Measurements from ENCODE around the gene GXYLT2.
"Not testable (repeated sequence)": the region's sequence is repeated elsewhere in the genome, so short reads cannot be mapped to it uniquely, and the experiment has no call there.

GXYLT2 gene

DNA sequence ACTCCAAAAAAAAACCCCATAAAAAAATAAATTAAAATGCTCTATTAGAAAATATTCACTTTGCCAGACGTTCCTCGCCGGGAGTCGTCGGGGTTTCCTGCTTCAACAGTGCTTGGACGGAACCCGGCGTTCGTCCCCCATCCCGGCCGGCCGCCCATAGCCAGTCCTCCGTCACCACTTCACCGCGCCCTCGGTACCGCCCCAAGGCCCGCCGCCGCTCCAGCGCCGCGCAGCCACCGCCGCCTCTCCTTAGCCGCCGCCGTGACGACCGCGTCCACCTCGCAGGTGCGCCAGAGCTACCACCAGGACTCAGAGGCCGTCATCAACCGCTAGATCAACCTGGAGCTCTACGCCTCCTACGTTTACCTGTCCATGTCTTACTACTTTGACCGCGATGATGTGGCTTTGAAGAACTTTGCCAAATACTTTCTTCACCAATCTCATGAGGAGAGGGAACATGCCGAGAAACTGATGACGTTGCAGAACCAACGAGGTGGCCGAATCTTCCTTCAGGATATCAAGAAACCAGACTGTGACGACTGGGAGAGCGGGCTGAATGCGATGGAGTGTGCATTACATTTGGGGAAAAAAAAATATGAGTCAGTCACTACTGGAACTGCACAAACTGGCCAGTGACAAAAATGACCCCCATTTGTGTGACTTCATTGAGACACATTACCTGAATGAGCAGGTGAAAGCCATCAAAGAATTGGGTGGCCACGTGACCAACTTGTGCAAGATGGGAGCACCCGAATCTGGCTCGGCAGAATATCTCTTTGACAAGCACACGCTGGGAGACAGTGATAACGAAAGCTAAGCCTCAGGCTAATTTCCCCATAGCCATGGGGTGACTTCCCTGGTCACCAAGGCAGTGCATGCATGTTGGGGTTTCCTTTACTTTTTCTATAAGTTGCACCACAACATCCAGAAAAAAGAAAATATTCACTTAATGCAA, 41.2 kb downstream of the GXYLT2 start:
- not testable (repeated sequence) for DNase-seq (ENCODE audit: insufficient read length, low spot score); FAIRE-seq

DNA sequence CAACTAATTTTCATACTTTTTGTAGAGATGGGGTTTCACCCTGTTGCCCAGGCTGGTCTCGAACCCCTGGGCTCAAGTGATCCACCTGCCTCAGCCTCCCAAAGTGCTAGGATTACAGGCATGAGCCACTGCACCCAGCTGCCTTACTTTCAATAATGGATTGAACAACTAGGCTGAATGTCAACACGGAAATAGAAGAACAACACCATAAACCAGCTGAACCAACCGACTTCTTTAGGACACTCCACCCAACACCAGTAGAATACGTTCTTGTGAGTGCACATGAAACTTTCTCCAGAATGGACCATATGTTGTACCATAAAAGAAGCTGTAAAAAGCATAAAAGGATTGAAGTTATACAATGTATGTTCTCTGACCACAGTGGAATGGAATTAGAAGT, 42.9 kb downstream of the GXYLT2 start:
- FAIRE-seq = no peak
- no peak for DNase-seq (ENCODE audit: insufficient read length, low spot score)

DNA sequence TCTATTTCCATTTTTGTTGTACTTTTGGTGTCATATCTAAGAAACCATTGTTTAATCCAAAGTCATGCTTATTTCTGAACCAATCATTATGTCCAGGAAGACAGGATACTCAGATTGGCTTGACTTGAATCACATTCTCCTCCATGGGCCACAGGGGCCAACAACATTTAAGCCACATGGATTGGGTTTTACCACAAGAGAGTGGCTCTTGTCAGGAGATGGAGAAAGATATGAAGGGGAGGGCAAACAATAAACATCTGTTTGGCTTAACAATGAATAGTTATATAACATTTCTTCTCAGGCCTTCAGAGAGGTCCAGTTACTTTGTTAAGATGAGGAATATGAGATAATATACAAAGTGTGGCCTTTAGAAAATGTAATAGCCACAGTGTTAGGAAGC, 44.6 kb downstream of the GXYLT2 start:
- FAIRE-seq (no peak), DNase-seq (ENCODE audit: insufficient read length, low spot score) (no peak)

DNA sequence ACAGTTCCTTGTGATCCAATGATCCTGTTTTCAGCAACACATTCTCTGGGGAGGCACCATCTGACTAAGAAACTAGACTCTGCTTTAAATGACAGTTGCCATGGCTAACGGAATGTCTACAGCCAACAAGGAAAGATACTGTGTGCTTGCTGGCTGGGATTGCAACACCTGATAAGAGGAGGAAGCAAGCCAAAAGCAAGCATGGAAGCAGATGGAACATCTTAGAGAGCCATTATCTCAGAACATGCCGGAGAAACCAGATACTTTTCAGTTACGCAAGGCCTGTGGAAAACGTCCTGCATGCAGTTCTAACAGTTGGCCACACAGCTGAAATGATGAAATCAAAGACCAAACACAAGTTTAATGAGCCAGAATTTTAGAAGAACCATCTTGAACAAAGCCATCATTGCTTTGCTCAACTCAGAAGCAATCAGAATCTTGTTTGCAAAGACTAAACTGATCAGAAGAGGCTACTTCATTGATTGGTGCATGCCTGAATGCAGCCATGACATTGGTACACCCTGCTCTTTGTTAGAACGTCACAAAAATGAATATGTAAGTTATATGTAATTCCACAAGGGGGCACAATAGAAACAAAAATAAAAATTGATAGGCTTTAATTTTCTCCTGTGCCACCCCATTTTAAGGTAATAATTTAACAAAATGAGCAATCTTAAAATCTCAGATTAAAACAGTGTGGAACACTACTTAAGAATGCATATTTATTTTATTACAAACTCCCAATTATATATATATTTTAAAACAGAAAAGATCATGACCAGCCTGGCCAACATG, 50.8 kb downstream of the GXYLT2 start:
- DNase-seq (ENCODE audit: insufficient read length, low spot score) (peak; percentile 30), FAIRE-seq (no peak)

DNA sequence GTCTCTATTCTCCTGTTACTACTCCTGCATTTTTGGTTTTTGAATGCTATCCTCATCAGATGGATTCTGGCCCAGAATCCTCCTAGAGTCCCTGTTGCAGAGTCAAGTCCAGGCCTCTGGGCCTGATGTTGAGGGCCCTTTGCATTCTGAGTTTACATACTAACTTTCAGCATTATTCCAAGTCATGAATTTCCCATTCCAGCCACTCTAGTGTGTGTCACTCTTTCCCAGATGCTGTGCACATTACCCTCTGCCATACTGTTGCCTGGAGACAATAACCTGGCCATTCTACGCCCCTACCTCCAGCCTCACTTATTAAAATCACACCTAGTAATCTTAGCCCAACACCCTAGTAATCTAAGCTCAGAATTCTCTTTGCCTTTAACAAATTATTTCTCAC, 53.4 kb downstream of the GXYLT2 start:
- FAIRE-seq = no peak

DNA sequence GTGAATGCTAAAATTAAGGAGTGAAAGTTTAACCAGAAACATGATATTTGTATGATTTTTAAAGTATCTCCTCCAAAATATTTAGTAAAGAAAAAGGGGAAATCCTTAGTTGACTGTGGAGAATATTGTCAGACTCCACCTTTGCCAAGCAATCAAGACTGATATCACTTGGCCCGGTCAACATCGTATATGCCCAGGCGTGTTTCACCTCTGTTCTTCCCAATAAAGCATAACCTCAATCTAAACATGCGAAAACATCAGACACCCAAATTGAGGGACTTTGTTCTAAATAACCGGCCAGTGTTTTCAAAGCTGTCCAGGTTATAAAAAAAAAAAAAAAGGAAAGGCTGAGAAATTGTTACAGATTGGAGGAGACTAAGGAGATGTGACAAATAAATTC, 54.6 kb downstream of the GXYLT2 start:
- FAIRE-seq = no peak

More for the DNA sequence above, 53.4 kb downstream of the GXYLT2 start:
- no peak for DNase-seq (ENCODE audit: insufficient read length, low spot score)

DNA sequence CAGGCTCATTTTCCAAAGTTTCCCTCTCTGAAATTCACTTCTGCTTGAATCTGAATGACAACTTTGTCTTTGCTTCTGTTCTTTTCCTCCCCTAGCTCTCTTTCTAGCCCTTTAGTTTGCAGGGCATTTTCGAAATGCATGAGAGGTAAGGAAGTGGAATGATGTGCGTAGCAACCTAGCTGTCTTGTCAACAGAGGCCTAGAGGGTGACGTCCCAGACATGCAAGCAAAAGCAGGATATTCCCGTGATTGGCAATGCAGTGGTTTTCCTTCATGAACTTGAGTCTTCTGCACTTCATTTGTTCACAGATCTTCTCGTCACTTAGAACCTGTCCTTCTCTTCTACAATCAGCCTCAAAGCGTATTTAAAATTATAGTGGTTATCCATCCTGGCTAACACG, 56.9 kb downstream of the GXYLT2 start:
- DNase-seq (ENCODE audit: insufficient read length, low spot score) (no peak), FAIRE-seq (no peak)

More for the DNA sequence above, 54.6 kb downstream of the GXYLT2 start:
- DNase-seq (ENCODE audit: insufficient read length, low spot score) = no peak

DNA sequence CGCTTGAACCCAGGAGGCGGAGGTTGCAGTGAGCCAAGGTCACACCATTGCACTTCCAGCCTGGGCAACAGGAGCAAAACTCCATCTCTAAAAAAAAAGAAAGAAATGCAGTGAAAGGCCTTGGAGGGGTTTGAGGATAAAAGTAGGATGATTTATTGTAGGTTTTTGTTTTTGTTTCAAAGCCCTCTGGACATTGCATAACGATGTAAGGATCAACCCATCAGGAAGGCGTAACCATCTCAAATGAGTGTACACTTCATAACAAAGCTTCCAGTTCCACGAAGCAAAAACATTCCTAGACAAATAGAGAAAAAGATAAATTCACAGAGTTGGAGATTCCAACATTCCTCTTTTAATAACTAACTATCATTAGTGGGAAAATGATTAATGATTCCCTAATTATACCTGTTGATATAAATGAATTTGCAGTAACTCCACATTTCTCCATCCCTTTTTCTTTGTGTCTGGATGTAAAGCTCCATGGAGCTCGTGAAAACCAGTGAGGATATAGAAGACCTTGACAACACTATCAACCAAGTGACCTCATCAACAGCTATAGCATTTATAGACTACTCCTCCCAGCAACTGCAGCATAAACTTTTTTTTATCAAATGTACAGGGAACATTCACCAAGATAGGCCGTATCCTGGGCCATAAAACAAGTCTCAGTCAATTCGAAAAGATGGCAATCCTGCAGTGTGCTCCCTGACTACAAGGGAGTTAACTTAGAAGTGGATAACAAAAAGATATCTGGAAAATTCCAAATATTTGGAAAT, 60.1 kb downstream of the GXYLT2 start:
- FAIRE-seq (no peak), DNase-seq (ENCODE audit: insufficient read length, low spot score) (no peak)

DNA sequence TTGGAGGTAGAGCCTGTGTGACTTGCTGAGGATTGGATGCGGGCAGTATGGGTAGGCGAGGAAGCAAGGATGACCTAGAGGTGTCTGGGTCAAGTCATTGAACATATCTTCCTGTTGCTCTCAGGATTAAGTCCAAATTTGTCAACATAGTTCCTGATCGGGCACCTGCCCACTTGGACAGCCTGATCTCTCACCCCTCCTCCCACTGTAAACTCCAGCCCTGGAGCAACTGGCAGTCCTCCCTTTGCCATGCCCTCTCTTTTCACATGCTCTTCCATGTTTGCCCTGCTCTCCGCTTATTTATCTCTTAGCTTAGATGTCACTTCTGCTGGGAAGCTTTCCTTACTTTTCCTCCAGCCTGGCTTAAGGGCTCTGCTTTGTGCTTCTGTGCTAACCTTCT, 61.2 kb downstream of the GXYLT2 start:
- no peak for DNase-seq (ENCODE audit: insufficient read length, low spot score)
- no peak for FAIRE-seq

DNA sequence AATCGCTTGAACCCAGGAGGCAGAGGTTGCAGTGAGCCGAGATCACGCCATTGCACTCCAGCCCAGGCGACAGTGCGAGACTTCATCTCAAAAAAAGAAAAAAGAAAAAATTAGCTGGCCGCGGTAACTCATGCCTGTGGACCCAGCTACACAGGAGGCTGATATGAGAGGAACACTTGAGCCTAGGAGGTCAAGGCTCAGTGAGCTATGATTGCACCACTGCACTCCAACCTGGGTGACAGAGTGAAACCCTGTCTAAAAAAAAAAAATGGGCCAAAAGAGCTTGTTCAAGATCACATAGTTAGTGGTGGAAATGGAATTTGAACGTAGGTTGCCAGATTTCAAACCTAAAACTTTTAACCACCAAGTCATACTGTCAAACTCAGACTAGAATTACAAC, 62.5 kb downstream of the GXYLT2 start:
- DNase-seq (ENCODE audit: insufficient read length, low spot score) = no peak
- no peak for FAIRE-seq

DNA sequence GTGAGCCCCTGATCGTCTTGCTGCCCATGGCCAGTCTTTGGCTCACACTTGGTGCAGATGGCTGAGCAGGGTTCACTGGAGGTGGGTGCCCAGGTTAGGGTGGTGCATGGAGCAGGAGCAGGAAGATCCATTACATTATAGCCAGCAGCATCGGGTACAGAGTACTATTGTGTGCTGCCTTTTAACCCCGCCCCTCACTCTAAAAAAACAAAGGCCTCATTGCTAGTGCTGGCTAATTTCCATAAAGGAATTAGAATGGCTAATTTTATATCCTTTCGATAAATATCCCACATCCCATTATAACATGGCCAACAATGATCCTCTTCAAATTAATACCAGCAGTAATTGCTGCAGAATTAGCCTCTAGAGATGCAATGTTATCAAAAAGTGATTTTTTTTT, 63.0 kb downstream of the GXYLT2 start:
- FAIRE-seq = peak; percentile 14
- DNase-seq (ENCODE audit: insufficient read length, low spot score) = no peak

DNA sequence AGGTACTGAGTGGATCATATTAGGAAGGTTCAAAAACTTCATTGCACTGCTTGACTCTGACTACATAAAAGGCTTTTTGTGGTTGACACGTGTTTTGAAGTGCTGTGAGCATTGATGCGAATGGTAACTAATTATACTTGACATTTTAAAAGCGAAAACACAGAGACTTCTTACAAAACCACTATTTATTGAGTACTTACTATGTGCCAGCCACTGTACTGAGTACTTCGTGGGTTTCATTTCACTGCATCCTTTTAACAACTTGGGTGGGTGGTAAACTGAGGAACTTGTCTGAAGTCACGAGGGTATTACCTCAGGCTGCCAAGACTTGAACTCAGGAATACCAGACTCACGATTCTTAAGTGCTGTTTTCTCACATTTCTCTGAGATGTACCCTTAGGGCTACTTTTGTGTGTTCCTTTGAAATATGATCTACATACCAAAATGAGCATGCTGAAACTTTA, 63.4 kb downstream of the GXYLT2 start:
- no peak for FAIRE-seq
- no peak for DNase-seq (ENCODE audit: insufficient read length, low spot score)

DNA sequence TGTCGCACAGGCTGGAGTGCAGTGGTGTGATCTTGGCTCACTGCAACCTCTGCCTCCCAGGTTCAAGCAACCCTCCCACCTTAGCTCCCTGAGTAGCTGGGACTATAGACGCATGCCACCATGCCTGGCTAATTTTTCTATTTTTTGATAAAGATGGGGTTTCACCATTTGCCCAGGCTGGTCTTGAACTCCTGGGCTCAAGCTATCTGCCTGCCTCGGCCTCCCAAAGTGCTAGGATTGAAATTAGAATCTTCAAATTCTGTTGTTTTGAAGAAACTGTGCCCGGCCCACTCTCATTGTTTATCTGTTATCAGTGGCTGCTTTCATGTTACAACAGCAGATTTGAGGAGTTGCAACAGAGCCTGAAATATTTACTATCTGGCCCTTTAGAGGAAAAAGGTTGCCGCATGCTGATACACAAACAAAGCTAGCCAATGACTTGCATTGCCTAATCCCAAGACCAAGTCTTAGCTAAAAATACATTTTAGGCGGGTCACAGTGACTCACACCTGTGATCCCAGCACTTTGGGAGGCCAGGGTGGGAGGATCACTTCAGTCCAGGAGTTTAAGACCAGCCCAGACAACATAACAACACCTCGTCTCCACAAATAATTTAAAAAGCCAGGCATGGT, 65.6 kb downstream of the GXYLT2 start:
- no peak for FAIRE-seq
- no peak for DNase-seq (ENCODE audit: insufficient read length, low spot score)

DNA sequence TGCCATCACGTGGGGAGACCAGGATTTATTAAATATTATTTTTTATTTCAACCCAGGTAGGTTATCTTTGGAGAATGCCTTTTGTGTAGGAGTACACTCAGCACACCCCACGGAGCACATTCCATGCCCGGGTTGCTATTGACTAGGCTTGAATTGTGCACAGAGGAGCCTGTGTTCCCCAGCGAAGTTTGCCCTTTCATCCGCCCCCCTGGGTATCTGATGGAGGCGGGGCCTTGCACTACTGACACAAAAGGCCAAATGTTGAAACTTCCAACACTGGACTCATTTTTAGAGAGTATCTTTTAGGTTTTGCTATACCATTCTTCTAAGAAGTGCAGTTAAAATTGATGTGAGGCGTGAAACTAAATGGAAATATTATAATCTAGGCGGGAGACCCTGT, 69.5 kb downstream of the GXYLT2 start:
- DNase-seq (ENCODE audit: insufficient read length, low spot score) (no peak), FAIRE-seq (no peak)

DNA sequence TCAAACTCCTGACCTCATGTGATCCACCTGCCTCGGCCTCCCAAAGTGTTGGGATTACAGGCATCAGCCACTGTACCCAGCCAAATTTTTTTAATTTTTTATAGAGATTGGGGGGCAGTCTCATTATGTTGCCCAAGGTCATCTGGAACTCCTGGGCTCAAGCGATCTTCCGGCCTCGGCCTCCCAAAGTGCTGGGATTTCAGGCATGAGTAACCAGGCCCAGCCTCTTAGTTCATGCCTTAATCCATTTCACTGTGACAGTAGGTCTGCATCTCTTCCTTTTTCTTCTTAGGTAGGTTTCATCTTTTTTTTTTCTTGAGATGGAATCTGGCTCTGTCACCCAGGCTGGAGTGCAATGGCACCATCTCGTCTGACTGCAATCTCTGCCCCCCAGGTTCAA, 71.5 kb downstream of the GXYLT2 start:
- no peak for FAIRE-seq

DNA sequence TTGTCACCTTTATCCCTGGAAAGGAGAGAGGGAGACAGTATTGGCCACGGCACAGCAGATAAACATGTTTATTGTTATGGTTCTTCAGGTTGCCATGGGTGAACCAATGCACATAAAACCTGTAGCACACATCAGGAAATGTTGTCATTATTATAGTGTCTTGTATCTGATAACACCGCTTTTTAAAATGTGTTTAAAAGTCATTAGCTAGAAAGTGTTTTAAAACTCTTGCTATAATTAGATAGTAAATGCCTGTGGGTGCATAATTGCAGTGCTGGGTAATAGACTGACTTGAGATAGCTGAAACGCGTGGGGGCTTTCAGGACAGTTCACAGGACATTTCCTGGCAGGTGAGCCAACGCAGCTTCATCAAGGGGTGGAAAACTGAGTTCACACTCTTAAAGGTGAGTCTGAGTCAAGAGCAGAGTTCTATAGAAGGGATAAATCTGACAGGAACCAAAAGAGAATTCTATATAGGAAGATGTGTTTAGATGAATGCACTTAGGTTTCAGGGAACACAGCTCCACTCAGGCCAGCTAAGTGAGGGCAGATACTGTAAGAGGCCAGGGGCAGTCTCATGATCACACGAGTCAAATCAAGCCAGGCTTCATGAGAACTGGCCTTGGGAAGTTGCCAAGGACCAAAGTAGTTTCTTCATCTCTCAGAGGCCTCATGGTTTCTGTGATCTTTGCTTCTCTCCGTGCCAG, 73.1 kb downstream of the GXYLT2 start:
- no peak for FAIRE-seq
- DNase-seq (ENCODE audit: insufficient read length, low spot score) = no peak

More for the DNA sequence above, 71.5 kb downstream of the GXYLT2 start:
- DNase-seq (ENCODE audit: insufficient read length, low spot score) = no peak

DNA sequence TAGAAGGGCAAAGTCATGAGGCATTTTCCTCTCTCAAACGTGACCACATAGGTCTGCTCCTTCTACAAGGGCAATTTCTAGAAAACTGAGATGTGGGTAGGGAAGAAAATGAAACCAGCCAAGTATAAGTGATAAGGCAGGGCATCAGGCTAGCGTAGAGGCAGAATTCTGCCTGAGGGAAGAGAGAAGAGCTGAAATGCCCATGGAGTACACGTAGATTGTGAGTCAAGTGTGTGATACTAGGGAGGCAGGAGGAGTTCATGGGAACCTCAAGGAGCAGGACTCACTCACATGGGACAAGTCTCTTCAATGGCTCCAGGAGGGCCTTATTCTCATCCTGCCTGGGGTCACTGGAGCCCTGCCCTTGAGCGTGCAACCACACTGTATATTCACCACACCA, 73.9 kb downstream of the GXYLT2 start:
- DNase-seq (ENCODE audit: insufficient read length, low spot score) = no peak
- no peak for FAIRE-seq

DNA sequence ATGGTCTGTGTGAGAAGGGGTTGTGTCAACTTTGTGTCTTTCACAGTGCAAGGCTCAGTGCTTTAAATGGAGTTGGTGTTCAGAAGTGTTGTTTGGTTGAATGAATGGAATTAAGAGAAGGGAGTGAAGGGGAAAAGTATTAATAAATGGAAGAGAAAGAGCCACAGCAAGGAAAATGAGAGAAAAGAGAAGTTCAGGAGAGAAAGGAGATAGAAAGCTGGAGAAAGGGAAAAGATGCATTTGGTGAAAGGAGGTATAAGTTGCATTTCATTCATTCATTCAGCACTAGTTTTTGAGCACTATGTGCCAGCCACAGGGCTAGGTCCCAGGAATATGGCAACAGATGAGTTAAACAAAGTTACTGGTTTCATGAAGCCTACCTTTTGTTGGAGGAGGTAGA, 74.5 kb downstream of the GXYLT2 start:
- FAIRE-seq = no peak
- DNase-seq (ENCODE audit: insufficient read length, low spot score) = no peak

DNA sequence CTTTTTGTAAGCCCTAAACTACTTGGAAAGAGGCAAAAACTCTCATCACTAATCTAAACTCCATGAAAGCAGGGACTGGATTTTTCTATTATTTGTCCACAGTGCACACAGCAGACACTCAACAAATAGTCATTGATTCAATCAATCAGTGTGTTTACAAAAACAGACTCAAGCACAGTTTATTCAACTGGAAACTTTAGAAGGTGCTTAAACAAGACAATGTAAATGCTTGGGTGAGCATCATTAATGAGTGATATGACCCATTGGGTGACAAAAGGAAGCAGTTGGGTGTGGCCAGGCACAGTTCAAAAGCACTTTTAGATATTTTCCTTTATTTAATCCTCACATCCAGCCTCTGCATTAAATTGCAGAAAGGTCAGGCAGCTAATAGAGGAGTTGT, 76.8 kb downstream of the GXYLT2 start:
- DNase-seq (ENCODE audit: insufficient read length, low spot score) = no peak
- no peak for FAIRE-seq

DNA sequence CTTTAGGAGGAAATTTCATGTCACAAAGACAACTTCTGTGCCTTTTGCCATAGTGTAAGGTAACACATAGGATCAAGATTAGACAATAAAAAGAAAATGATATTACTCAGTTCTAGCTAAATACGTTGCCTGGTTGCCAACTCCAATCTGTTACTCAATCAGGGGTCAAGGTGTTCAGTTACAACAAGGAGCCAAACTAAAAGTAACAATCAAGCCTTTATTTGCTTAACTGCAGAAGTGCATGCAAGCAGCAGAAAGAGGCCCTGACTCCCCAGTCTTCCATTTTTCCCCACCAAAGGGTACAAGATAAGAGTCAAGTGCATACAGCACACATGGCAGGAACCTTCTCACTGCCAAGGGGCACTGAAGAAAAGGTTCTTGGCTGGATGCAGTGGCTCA, 80.4 kb downstream of the GXYLT2 start:
- DNase-seq (ENCODE audit: insufficient read length, low spot score) (no peak), FAIRE-seq (no peak)
